PC-3 (cell line): ENCODE results near the gene KIAA1217. TPM values are rescaled to one million over a fixed set of nuclear protein-coding genes. Genes with fewer than 3 reads are reported as not detected.

Experiments
- ATAC-seq: fragments of 200-7000 bp; cut with Tn5 transposase; 2 replicates; pipeline ENCODE4 v1.9.1; 2020; ENCODE audit warnings: mild to moderate bottlenecking, moderate library complexity
- BruUV-seq: library from RNA; stranded (reverse); fragments of 400-500 nt; replicated peaks from 2 replicates; lab custom pipeline; 2021; lab: Mats Ljungman, UMichigan
- CTCF ChIA-PET: fragments of 300-600 bp; sonication (Branson Sonifier 250); formaldehyde crosslinking; loops from one replicate; lab custom pipeline; 2022; ENCODE audit warnings: antibody characterized with exemption; lab: Charles Lee
- POLR2A ChIA-PET: fragments of 300-600 bp; sonication (Branson Sonifier 250); formaldehyde crosslinking; loops from one replicate; lab custom pipeline; 2022; ENCODE audit warnings: antibody characterized with exemption; ENCODE audit not compliant: unreplicated experiment; lab: Charles Lee
- DNase-seq: peaks from one replicate; pipeline ENCODE4 v3.0.0-alpha.2; 2015
- H2AFZ ChIP-seq: fragments of 300-600 bp; sonication (generic); 2 replicates; pipeline ENCODE4 v1.6.0; 2016; ENCODE audit warnings: antibody characterized with exemption, low read length
- H3F3A ChIP-seq: fragments of 300-600 bp; sonication (generic); one replicate; pipeline ENCODE4 v1.6.0; 2017; ENCODE audit warnings: antibody characterized with exemption, low read length, control low read depth, mild to moderate bottlenecking; ENCODE audit not compliant: unreplicated experiment
- H3K27ac ChIP-seq: fragments of 300-600 bp; sonication (generic); 2 replicates; pipeline ENCODE4 v1.5.1; 2016; ENCODE audit warnings: mild to moderate bottlenecking, low read length
- H3K27me3 ChIP-seq: fragments of 300-600 bp; sonication (generic); 2 replicates; pipeline ENCODE4 v1.6.1; 2016; ENCODE audit warnings: low read length, mixed read lengths
- H3K36me3 ChIP-seq: fragments of 300-600 bp; sonication (generic); 2 replicates; pipeline ENCODE4 v1.6.1; 2016; ENCODE audit warnings: low read depth, mixed run types, low read length, mixed read lengths
- H3K4me1 ChIP-seq: fragments of 300-600 bp; sonication (generic); 2 replicates; pipeline ENCODE4 v1.5.1; 2016; ENCODE audit warnings: low read length; ENCODE audit not compliant: insufficient read depth
- H3K4me2 ChIP-seq: fragments of 300-600 bp; sonication (generic); 2 replicates; pipeline ENCODE4 v1.6.0; 2016; ENCODE audit warnings: low read length
- H3K4me3 ChIP-seq: fragments of 300-600 bp; sonication (generic); 2 replicates; pipeline ENCODE4 v1.5.1; 2016; ENCODE audit warnings: mild to moderate bottlenecking, low read length, mixed read lengths
- H3K79me2 ChIP-seq: fragments of 300-600 bp; sonication (generic); 2 replicates; pipeline ENCODE4 v1.6.1; 2017; ENCODE audit warnings: low read length, mixed read lengths
- H3K9ac ChIP-seq: fragments of 300-600 bp; sonication (generic); 2 replicates; pipeline ENCODE4 v1.6.0; 2016; ENCODE audit warnings: mild to moderate bottlenecking, low read length
- H3K9me2 ChIP-seq: fragments of 300-600 bp; sonication (generic); replicated peaks from 2 replicates; pipeline ENCODE4 v1.6.1; 2016; ENCODE audit warnings: mixed run types, low read length, mixed read lengths
- H3K9me3 ChIP-seq: fragments of 300-600 bp; sonication (generic); 2 replicates; pipeline ENCODE4 v1.6.1; 2016; ENCODE audit warnings: low read length, mixed read lengths
- H4K20me1 ChIP-seq: fragments of 300-600 bp; sonication (generic); 2 replicates; pipeline ENCODE4 v1.6.1; 2016; ENCODE audit warnings: low read length, mixed read lengths
- EZH2 ChIP-seq: fragments of 300-600 bp; sonication (generic); IDR thresholded peaks from one replicate; pipeline ENCODE4 v1.6.1; 2017; ENCODE audit warnings: antibody characterized with exemption, mild to moderate bottlenecking, low read length; ENCODE audit not compliant: unreplicated experiment
- EZH2phosphoT487 ChIP-seq: fragments of 300-600 bp; sonication (generic); IDR thresholded peaks from 2 replicates; pipeline ENCODE4 v1.6.1; 2018; ENCODE audit warnings: mild to moderate bottlenecking, antibody characterized with exemption, low read length, borderline replicate concordance
- intact Hi-C: fragments of 100-400 bp; cut with micrococcal nuclease; formaldehyde crosslinking; loops from 2 replicates; pipeline ENCODE4 v1.9.0; 2023
- total RNA-seq: library from RNA; depleted of rRNA; stranded (reverse); fragments of >200 nt; gene quantifications from 2 replicates; pipeline ENCODE4 v1.2.3, GENCODE V29; 2014
- TF ChIP-seq, protein P1 (sequence below): fragments of 300-600 bp; sonication (generic); conservative IDR thresholded peaks from 2 replicates; pipeline ENCODE4 v1.5.1; 2017; ENCODE audit warnings: antibody characterized with exemption, low read depth, mild to moderate bottlenecking, low read length

The KIAA1217 gene
- total RNA-seq, 1 experiment from 2014 or later = 16.0 TPM

DNA sequence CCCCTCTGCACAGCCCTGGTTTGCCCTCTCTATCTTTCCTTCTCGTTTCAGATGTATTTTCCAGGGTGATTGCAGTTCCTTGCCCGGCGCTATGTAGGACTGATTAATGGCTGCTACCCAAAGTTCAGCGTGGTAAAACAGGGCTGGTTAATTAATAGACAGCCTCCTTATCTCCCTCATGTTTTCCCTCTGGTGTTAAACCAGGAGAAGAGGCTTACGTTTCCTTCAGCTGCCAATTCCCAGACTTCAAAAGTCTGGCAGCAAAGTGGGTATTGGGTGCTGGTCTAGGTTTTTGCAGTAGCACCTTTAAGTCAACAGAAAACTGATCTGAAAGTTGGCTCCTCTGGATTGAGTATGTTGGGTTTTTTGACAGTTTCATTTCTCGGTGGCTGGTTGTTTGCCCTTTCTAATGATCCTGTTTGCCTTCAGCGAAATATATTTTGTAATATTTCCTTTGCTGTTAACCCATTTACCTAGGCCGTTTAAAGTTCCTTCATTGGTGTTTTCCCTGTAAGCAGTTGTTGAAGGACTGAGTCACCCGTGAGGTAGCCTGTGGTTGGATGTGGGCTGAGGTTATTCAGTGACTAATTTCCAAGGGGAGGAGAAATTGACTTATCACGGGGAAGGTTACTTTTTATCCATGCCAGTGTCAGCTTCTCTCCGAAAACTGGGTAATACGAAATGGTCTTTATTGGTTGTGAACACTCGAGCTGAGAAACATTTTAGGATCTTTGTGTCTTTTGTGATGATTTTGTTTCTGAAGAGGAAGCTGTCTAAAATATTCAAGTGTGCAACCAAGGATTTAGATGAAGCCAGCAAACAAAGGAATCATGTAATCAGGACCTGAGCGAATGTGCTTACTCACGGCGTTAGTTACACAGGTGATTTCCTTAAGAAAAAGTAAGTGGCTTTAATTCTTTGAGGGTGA is 257.2 kb downstream of the KIAA1217 start:
- BruUV-seq = TSS peak; percentile 63
- H3K9ac ChIP-seq = peak overlapping the region; percentile 86
- H3K4me3 ChIP-seq = peak overlapping the region; percentile 84
- peak overlapping the region; percentile 89 for H3K4me2 ChIP-seq
- TF ChIP-seq, protein P1, sequence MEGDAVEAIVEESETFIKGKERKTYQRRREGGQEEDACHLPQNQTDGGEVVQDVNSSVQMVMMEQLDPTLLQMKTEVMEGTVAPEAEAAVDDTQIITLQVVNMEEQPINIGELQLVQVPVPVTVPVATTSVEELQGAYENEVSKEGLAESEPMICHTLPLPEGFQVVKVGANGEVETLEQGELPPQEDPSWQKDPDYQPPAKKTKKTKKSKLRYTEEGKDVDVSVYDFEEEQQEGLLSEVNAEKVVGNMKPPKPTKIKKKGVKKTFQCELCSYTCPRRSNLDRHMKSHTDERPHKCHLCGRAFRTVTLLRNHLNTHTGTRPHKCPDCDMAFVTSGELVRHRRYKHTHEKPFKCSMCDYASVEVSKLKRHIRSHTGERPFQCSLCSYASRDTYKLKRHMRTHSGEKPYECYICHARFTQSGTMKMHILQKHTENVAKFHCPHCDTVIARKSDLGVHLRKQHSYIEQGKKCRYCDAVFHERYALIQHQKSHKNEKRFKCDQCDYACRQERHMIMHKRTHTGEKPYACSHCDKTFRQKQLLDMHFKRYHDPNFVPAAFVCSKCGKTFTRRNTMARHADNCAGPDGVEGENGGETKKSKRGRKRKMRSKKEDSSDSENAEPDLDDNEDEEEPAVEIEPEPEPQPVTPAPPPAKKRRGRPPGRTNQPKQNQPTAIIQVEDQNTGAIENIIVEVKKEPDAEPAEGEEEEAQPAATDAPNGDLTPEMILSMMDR = no peak
- no peak for TF ChIP-seq EZH2phosphoT487
- no peak for TF ChIP-seq EZH2
- intact Hi-C loops = no loop called here
- ChIA-PET CTCF (interaction anchor here (0.6 to 0.8 kb wide), 2 partner anchors 18 to 140 kb away, joined by 3 read pairs; no protein-coding TSS in a partner anchor), POLR2A (interaction anchor here (0.5 to 0.7 kb wide), 3 partner anchors 18 to 166 kb away, joined by 3 read pairs; no protein-coding TSS in a partner anchor)
- ATAC-seq (peak; percentile 49), DNase-seq (peak; percentile 91)
- peaks cover 44% of the 10 kb centered on the region for H3K79me2 ChIP-seq
- H3K4me1 ChIP-seq = peaks cover 68% of the 10 kb centered on the region
- H2AFZ ChIP-seq = peak overlapping the region; percentile 29; the same call in 1 of the 2 replicates
- no peaks in the 10 kb centered on the region for H3F3A ChIP-seq
- H3K9me2 ChIP-seq = no peaks in the 10 kb centered on the region
- no peaks in the 10 kb centered on the region for H3K36me3 ChIP-seq
- peaks cover 28% of the 10 kb centered on the region for H4K20me1 ChIP-seq
- H3K27ac ChIP-seq = peak overlapping the region; percentile 99
- no peaks in the 10 kb centered on the region for H3K9me3 ChIP-seq
- no peaks in the 10 kb centered on the region for H3K27me3 ChIP-seq

DNA sequence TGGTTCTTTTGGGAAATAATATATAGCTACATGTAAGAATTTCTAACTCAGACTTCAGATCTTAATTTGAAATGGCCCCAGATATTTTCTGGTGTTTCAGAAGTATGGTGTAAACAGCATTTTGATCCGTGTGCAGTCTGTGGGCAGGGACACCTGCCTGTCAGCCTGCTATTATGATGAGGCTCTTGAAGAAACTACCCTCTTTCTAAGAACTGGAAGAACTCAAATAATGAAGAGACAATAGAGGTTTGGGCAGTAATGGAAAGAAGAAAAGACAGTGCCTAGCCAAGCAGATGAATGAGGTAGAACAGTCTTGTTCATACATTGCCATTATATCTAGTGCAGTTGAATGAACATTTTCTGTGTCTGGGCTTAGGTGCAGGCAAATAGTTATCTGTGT is 258.2 kb downstream of the KIAA1217 start:
- Histone ChIP-seq H3F3A (no peaks in the 10 kb centered on the region), H2AFZ (no peak overlapping the region), H3K36me3 (no peaks in the 10 kb centered on the region), H3K79me2 (peaks cover 52% of the 10 kb centered on the region), H3K27me3 (no peaks in the 10 kb centered on the region), H3K4me3 (peak overlapping the region; percentile 84), H3K9me2 (no peaks in the 10 kb centered on the region), H3K4me1 (peaks cover 68% of the 10 kb centered on the region), H3K4me2 (peak overlapping the region; percentile 87), H4K20me1 (peaks cover 30% of the 10 kb centered on the region), H3K9me3 (no peaks in the 10 kb centered on the region), H3K27ac (peak overlapping the region; percentile 99), H3K9ac (peak overlapping the region; percentile 86)
- ChIA-PET POLR2A (interaction anchor here (0.6 to 1.1 kb wide), 2 partner anchors 15 to 39 kb away, joined by 3 to 6 read pairs; no protein-coding TSS in a partner anchor), CTCF (no interaction called here)
- BruUV-seq = no TSS peak
- intact Hi-C loops = no loop called here
- TF ChIP-seq EZH2phosphoT487 = no peak
- TF ChIP-seq, protein P1 = no peak
- TF ChIP-seq EZH2 = no peak
- no peak for ATAC-seq
- DNase-seq = no peak
